RWPE1 (cell line): Measurements from ENCODE around the gene HLCS.

Source experiments
- CTCF ChIA-PET: fragments of 350-600 bp; sonication (Branson Sonifier 250); formaldehyde crosslinking; extraction: SDS; loops from one replicate; lab custom pipeline; 2021; lab: Yijun Ruan, JAX
- POLR2A ChIA-PET: fragments of 400-600 bp; formaldehyde crosslinking; extraction: SDS; loops from one replicate; lab custom pipeline; 2020; ENCODE audit warnings: antibody characterized with exemption; ENCODE audit not compliant: low non-redundant PET; lab: Yijun Ruan, JAX
- DNase-seq: peaks from one replicate; pipeline ENCODE4 v3.0.0; 2012; ENCODE audit warnings: low spot score
- H3K27ac ChIP-seq: fragments of 450-650 bp; 2 replicates; pipeline ENCODE4 v1.5.1; 2017
- TF ChIP-seq, protein P1 (sequence below): fragments of 450-650 bp; conservative IDR thresholded peaks from 2 replicates; pipeline ENCODE4 v1.5.1; 2017; ENCODE audit warnings: low read depth, mild to moderate bottlenecking

Gene HLCS

DNA sequence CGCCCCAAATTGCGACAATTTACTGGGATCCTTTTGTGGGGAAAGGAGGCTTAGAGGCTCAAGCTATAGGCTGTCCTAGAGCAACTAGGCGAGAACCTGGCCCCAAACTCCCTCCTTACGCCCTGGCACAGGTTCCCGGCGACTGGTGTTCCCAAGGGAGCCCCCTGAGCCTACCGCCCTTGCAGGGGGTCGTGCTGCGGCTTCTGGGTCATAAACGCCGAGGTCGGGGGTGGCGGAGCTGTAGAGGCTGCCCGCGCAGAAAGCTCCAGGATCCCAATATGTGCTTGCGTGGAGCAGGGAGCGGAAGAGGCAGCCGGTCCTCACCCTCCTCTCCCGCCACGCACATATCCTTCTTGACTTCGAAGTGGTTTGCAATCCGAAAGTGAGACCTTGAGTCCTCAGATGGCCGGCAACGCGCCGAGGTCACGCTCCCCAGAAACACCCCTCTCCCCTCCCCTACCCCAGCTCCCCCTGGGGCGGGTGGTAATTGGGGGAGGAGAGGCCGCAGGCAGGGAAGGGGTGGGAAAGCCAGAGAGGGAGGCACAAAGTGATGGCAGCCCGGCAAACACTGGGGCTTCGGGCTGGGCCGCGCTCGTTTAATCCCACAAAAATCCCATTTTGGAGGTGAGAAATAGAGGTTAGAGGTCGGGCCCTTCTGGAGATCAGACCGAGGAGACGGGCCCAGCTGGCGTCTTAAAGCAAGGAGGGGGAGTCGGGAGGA is 261.4 kb downstream of the HLCS start:
- TF ChIP-seq, protein P1, sequence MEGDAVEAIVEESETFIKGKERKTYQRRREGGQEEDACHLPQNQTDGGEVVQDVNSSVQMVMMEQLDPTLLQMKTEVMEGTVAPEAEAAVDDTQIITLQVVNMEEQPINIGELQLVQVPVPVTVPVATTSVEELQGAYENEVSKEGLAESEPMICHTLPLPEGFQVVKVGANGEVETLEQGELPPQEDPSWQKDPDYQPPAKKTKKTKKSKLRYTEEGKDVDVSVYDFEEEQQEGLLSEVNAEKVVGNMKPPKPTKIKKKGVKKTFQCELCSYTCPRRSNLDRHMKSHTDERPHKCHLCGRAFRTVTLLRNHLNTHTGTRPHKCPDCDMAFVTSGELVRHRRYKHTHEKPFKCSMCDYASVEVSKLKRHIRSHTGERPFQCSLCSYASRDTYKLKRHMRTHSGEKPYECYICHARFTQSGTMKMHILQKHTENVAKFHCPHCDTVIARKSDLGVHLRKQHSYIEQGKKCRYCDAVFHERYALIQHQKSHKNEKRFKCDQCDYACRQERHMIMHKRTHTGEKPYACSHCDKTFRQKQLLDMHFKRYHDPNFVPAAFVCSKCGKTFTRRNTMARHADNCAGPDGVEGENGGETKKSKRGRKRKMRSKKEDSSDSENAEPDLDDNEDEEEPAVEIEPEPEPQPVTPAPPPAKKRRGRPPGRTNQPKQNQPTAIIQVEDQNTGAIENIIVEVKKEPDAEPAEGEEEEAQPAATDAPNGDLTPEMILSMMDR = no peak
- ChIA-PET POLR2A (no interaction called here), CTCF (interaction anchor here (0.7 to 1.1 kb wide), 3 partner anchors 13 to 195 kb away, joined by 4 read pairs; no protein-coding TSS in a partner anchor)
- DNase-seq = no peak
- H3K27ac ChIP-seq = peak overlapping the region; percentile 94

DNA sequence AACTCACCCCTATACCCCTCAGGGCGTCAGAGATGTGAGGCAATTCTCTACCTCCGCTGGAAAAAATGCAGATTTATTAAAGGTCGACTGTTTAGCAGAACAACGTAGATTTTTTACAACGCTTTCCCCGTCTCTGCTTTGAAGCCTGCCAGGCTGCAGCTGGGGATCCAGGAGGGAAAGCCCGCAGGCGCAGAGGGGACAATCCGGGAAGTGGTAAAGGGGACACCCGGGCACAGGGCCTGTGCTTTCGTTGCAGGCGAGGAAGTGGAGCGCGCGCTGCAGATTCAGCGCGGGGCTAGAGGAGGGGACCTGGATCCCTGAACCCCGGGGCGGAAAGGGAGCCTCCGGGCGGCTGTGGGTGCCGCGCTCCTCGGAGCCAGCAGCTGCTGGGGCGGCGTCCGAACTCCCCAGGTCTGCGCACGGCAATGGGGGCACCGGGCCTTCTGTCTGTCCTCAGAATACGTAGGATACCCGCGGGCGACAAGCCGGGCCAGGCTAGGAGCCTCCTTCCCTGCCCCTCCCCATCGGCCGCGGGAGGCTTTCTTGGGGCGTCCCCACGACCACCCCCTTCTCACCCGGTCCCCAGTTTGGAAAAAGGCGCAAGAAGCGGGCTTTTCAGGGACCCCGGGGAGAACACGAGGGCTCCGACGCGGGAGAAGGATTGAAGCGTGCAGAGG is 262.1 kb downstream of the HLCS start:
- POLR2A ChIA-PET = no interaction called here
- CTCF ChIA-PET = interaction anchor here (0.7 to 1.1 kb wide), 2 partner anchors 12 to 194 kb away, joined by 4 read pairs; no protein-coding TSS in a partner anchor
- TF ChIP-seq, protein P1 = no peak
- DNase-seq = no peak
- peak overlapping the region; percentile 94 for H3K27ac ChIP-seq

- POLR2A ChIA-PET = no interaction called here
- CTCF ChIA-PET = no interaction called here
- TF ChIP-seq, protein P1 = no peak
- H3K27ac ChIP-seq = peak overlapping the region; percentile 94
- no peak for DNase-seq
Measured at GRCh38 chr21:36703626-36704280, 262.7 kb downstream of the HLCS start.

DNA sequence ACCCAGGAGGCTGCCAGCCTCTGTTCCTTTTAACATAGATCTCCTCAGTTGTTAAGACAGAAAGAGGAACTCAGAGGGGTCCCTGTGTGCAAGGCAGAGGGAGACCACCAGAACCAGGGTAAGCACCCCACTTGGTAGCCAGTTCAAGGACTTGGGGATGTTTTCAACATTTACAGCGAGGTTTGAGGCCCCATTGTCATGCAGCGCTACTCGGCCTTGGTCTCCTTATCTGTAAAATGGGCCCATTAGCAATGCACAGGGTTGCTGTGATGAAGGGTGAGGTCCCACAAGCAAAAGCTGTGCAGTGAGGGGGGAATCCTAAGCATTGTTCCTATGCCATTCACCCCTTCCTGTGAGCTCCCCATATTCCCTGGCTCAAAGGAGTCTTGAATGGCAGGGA is 263.3 kb downstream of the HLCS start:
- ChIA-PET CTCF (no interaction called here), POLR2A (no interaction called here)

DNA sequence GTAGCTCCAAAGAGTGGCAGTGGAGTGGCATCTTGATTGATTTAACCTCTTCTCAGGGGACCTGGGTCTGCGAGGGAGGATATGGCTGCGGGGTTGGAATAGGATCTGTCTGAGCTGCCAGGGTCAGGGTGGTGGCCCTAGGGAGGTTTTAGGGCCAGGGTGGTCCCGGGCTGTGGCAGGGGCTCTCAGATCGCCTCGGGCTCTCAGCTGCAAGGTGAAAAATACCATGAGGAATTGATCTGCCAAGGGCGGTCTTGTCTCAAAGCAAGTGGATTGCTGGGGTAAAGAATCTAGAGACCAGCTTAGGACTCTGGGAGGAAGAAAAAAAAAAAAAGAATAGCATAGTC is 263.9 kb downstream of the HLCS start:
- POLR2A ChIA-PET = interaction anchor here (0.6 kb wide), 1 partner anchor 233 kb away, joined by 3 read pairs; no protein-coding TSS in a partner anchor
- CTCF ChIA-PET = no interaction called here
- peak overlapping the region; percentile 94 for H3K27ac ChIP-seq
- TF ChIP-seq, protein P1 = no peak
- no peak for DNase-seq

More for the DNA sequence above, 263.3 kb downstream of the HLCS start:
- DNase-seq = no peak
- peak overlapping the region; percentile 94 for H3K27ac ChIP-seq
- TF ChIP-seq, protein P1 = no peak
